ENCODE measurements around the gene GNB3.

GRCh38 chr12:6819106-6820030 is 21.4 kb upstream of the GNB3 start:
- TF ChIP-seq, protein P1, sequence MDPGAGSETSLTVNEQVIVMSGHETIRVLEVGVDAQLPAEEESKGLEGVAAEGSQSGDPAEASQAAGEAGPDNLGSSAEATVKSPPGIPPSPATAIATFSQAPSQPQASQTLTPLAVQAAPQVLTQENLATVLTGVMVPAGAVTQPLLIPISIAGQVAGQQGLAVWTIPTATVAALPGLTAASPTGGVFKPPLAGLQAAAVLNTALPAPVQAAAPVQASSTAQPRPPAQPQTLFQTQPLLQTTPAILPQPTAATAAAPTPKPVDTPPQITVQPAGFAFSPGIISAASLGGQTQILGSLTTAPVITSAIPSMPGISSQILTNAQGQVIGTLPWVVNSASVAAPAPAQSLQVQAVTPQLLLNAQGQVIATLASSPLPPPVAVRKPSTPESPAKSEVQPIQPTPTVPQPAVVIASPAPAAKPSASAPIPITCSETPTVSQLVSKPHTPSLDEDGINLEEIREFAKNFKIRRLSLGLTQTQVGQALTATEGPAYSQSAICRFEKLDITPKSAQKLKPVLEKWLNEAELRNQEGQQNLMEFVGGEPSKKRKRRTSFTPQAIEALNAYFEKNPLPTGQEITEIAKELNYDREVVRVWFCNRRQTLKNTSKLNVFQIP (CRISPR knock-in tag; IDR thresholded peaks at IDR 0.05; ENCODE audit: borderline replicate concordance, low read depth), result no peak
- TF ChIP-seq, protein P2, sequence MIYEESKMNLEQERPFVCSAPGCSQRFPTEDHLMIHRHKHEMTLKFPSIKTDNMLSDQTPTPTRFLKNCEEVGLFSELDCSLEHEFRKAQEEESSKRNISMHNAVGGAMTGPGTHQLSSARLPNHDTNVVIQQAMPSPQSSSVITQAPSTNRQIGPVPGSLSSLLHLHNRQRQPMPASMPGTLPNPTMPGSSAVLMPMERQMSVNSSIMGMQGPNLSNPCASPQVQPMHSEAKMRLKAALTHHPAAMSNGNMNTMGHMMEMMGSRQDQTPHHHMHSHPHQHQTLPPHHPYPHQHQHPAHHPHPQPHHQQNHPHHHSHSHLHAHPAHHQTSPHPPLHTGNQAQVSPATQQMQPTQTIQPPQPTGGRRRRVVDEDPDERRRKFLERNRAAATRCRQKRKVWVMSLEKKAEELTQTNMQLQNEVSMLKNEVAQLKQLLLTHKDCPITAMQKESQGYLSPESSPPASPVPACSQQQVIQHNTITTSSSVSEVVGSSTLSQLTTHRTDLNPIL (CRISPR knock-in tag; IDR thresholded peaks at IDR 0.05; ENCODE audit: low read depth), result no peak
- no peak for TF ChIP-seq BACH2 (CRISPR knock-in tag; IDR thresholded peaks at IDR 0.05; ENCODE audit: borderline replicate concordance)
- TF ChIP-seq ISL1 (CRISPR knock-in tag; IDR thresholded peaks at IDR 0.05), result no peak
- TF ChIP-seq, protein P3, sequence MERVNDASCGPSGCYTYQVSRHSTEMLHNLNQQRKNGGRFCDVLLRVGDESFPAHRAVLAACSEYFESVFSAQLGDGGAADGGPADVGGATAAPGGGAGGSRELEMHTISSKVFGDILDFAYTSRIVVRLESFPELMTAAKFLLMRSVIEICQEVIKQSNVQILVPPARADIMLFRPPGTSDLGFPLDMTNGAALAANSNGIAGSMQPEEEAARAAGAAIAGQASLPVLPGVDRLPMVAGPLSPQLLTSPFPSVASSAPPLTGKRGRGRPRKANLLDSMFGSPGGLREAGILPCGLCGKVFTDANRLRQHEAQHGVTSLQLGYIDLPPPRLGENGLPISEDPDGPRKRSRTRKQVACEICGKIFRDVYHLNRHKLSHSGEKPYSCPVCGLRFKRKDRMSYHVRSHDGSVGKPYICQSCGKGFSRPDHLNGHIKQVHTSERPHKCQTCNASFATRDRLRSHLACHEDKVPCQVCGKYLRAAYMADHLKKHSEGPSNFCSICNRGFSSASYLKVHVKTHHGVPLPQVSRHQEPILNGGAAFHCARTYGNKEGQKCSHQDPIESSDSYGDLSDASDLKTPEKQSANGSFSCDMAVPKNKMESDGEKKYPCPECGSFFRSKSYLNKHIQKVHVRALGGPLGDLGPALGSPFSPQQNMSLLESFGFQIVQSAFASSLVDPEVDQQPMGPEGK (CRISPR knock-in tag; IDR thresholded peaks at IDR 0.05; ENCODE audit: borderline replicate concordance), result no peak
- TF ChIP-seq ZFP30 (CRISPR knock-in tag; IDR thresholded peaks at IDR 0.05), result no peak
- no peak for TF ChIP-seq ARNTL (CRISPR knock-in tag; IDR thresholded peaks at IDR 0.05; ENCODE audit: borderline replicate concordance, low read depth)
- no peak for TF ChIP-seq ESRRG (CRISPR knock-in tag; IDR thresholded peaks at IDR 0.05)
- TF ChIP-seq OSR1 (CRISPR knock-in tag; IDR thresholded peaks at IDR 0.05), result no peak

All from SK-N-SH treated with all-trans-retinoic acid at 6 μM for 48 hours (cell line).